Colon (tissue), 2 donors: ENCODE results near the gene HDDC2.

Experiments used
- FAIRE-seq: peaks from 2 replicates; lab custom pipeline; 2012; peaks lifted over from hg19 to GRCh38; lab: Jason Lieb, UNC
- donor health status: control.
- donor health status: control.

HDDC2 gene

DNA sequence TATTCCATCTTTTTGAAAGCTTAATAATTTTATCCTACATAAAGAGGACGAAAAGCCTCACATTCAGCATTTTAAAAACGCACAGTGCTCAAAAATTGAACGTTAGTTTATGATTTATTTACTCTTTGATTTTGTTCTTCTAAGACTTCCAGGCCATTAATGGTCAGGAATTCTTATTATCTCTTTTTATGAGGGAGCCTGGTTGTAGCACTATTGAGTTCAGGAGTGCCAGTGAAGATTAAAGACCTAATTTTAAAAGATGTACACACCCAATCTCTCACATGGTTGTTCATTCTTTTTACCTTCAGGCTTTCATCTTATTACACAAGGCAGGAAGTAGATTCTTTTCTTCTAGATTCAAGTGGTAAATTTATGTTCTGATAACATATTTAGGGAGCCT lies 68.6 kb downstream of the HDDC2 start:
- no peak for FAIRE-seq

DNA sequence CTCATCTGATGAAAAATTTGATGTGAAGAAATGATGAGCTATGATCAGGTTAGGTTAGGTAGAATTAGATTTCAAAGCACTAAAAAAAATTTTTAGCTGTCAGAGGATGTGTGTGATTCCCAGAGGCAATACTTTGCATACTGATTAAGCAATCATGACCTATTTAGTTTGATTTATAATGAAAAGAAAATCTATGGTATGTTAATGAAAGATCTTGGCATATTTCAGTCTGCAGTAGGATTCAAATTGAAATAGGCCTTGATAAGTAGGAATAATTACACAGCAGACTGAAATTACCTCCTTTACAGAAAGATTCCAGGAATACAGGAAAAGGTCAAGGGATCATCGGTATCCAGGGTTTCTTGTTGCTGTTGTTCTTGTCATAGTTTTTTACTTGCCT lies 69.3 kb downstream of the HDDC2 start:
- FAIRE-seq, result no peak

- FAIRE-seq, result no peak
These were observed 70.0 kb downstream of the HDDC2 start for GRCh38 chr6:125231574-125232343.

GRCh38 chr6:125231133-125231532 lies 70.6 kb downstream of the HDDC2 start:
- FAIRE-seq, result no peak

- FAIRE-seq, result no peak
These were observed 71.1 kb downstream of the HDDC2 start for GRCh38 chr6:125230674-125231073.

GRCh38 chr6:125228981-125229479 lies 72.7 kb downstream of the HDDC2 start:
- no peak for FAIRE-seq

- no peak for FAIRE-seq
These were observed 74.5 kb downstream of the HDDC2 start for GRCh38 chr6:125227244-125227643.
